ENCODE measurements around the gene FHDC1.

- no peak for TF ChIP-seq CTCF (IDR thresholded peaks at IDR 0.05; ENCODE audit: low read depth, low read length, poor library complexity, severe bottlenecking)
- no peak for TF ChIP-seq EZH2phosphoT487 (IDR thresholded peaks at IDR 0.05; ENCODE audit: borderline replicate concordance, low read length)
Measured at GRCh38 chr4:152992027-152992426, 55.9 kb downstream of the FHDC1 start.
